Measurements from ENCODE around the gene MAP2K7. TPM values are rescaled to one million over a fixed set of nuclear protein-coding genes. Genes with fewer than 3 reads are reported as not detected.

Gene MAP2K7
- total and polyA plus RNA-seq, 3 experiments from 2014 or later = 2.0 to 38.3 (median 35.9) TPM

Other genes with a start within 250 kb of the MAP2K7 start
- gene RETN, start 234.8 kb upstream of the MAP2K7 start, total RNA-seq = not detected
- gene RETN, start 234.8 kb upstream of the MAP2K7 start, polyA plus RNA-seq = 1.2 TPM
- not detected for gene MCEMP1, start 226.8 kb upstream of the MAP2K7 start, total RNA-seq
- gene MCEMP1, start 226.8 kb upstream of the MAP2K7 start, polyA plus RNA-seq = not detected
- 10 to 100 TPM; 63.5 to 70.1 TPM for gene TRAPPC5, start 223.0 kb upstream of the MAP2K7 start, total RNA-seq
- 155 TPM for gene TRAPPC5, start 223.0 kb upstream of the MAP2K7 start, polyA plus RNA-seq
- gene FCER2, start 201.7 kb upstream of the MAP2K7 start, total RNA-seq = 1 to 10 TPM in 1 of 2 experiments, under 1 TPM in 1; 0.96 to 1.6 TPM
- not detected for gene FCER2, start 201.7 kb upstream of the MAP2K7 start, polyA plus RNA-seq
- not detected for gene CLEC4G, start 171.8 kb upstream of the MAP2K7 start, total RNA-seq
- gene CLEC4G, start 171.8 kb upstream of the MAP2K7 start, polyA plus RNA-seq = not detected
- under 1 TPM; 0.16 to 0.28 TPM for gene CD209, start 156.3 kb upstream of the MAP2K7 start, total RNA-seq
- gene CD209, start 156.3 kb upstream of the MAP2K7 start, polyA plus RNA-seq = not detected
- not detected for gene CLEC4M, start 140.6 kb upstream of the MAP2K7 start, total RNA-seq
- gene CLEC4M, start 140.6 kb upstream of the MAP2K7 start, polyA plus RNA-seq = not detected
- gene EVI5L, start 73.7 kb upstream of the MAP2K7 start, total RNA-seq = 1 to 10 TPM; 6.7 to 7.4 TPM
- gene EVI5L, start 73.7 kb upstream of the MAP2K7 start, polyA plus RNA-seq = 2.9 TPM
- gene PRR36, start 29.5 kb upstream of the MAP2K7 start, total RNA-seq = not detected
- gene PRR36, start 29.5 kb upstream of the MAP2K7 start, polyA plus RNA-seq = not detected
- not detected for gene LRRC8E, start 15.4 kb upstream of the MAP2K7 start, total RNA-seq
- gene LRRC8E, start 15.4 kb upstream of the MAP2K7 start, polyA plus RNA-seq = not detected
- gene TGFBR3L, start 11.0 kb downstream of the MAP2K7 start, total RNA-seq = 1 to 10 TPM; 7.7 to 8.6 TPM
- 1.3 TPM for gene TGFBR3L, start 11.0 kb downstream of the MAP2K7 start, polyA plus RNA-seq
- gene SNAPC2, start 16.5 kb downstream of the MAP2K7 start, total RNA-seq = 10 to 100 TPM; 17.4 to 18.2 TPM
- 21.9 TPM for gene SNAPC2, start 16.5 kb downstream of the MAP2K7 start, polyA plus RNA-seq
- under 1 TPM; 0.42 to 0.72 TPM for gene CTXN1, start 22.3 kb downstream of the MAP2K7 start, total RNA-seq
- not detected for gene CTXN1, start 22.3 kb downstream of the MAP2K7 start, polyA plus RNA-seq
- gene TIMM44, start 39.8 kb downstream of the MAP2K7 start, total RNA-seq = 100 to 1,000 TPM; 105 to 107 TPM
- 16.9 TPM for gene TIMM44, start 39.8 kb downstream of the MAP2K7 start, polyA plus RNA-seq
- gene ELAVL1, start 101.8 kb downstream of the MAP2K7 start, total RNA-seq = 100 to 1,000 TPM; 156 to 164 TPM
- 63.3 TPM for gene ELAVL1, start 101.8 kb downstream of the MAP2K7 start, polyA plus RNA-seq
- gene CCL25, start 148.9 kb downstream of the MAP2K7 start, total RNA-seq = not detected
- not detected for gene CCL25, start 148.9 kb downstream of the MAP2K7 start, polyA plus RNA-seq
- not detected for gene FBN3, start 245.7 kb downstream of the MAP2K7 start, total RNA-seq
- not detected for gene FBN3, start 245.7 kb downstream of the MAP2K7 start, polyA plus RNA-seq

Measured in CD8-positive, alpha-beta memory T cell (primary cell).